ENCODE measurements around the gene TSPAN10. TPM values are rescaled to one million over a fixed set of nuclear protein-coding genes. Genes with fewer than 3 reads are reported as not detected.
A peak's percentile ranks its signal among the peaks of the same experiment; 100 is the strongest.

TSPAN10 gene
- total and polyA plus RNA-seq, 2 donors from 2014 or later, result 1.9 to 2.1 TPM

- FAIRE-seq (no peak), DNase-seq (no peak)
- H3K27me3 ChIP-seq (ENCODE audit: control insufficient read depth, insufficient read depth, low read length), result no peaks in the 10 kb centered on the region
- no peaks in the 10 kb centered on the region for H3K36me3 ChIP-seq (ENCODE audit: control insufficient read depth in 2 of 3, insufficient read depth in 3 of 3, low read length in 3 of 3)
- peaks cover 0 to 6% (median 0%) of the 10 kb centered on the region in 3 donors for H3K4me1 ChIP-seq (ENCODE audit: control insufficient read depth in 2 of 3, insufficient read depth in 2 of 3, low read depth in 1 of 3, low read length in 3 of 3)
- no peaks in the 10 kb centered on the region for H3K9me3 ChIP-seq (ENCODE audit: control insufficient read depth in 2 of 3, insufficient read depth in 1 of 3, low read length in 3 of 3)
- no peak overlapping the region for H3K9ac ChIP-seq (ENCODE audit: low read length in 3 of 3)
- no peak overlapping the region for H3K27ac ChIP-seq (ENCODE audit: low read depth in 2 of 2, low read length in 2 of 2)
- intact Hi-C loops (cut with DNase I), result no loop called here
- H3K4me3 ChIP-seq (ENCODE audit: low read length in 3 of 3), result no peak overlapping the region
- TF ChIP-seq CTCF (IDR thresholded peaks at IDR 0.05; ENCODE audit: borderline replicate concordance, extremely low read depth, insufficient read depth), result no peak
Measured at GRCh38 chr17:81660441-81660840, 23.4 kb downstream of the TSPAN10 start.

GRCh38 chr17:81662002-81662401 is 25.0 kb downstream of the TSPAN10 start:
- Histone ChIP-seq H3K27ac (ENCODE audit: low read depth in 2 of 2, low read length in 2 of 2) (no peak overlapping the region), H3K4me1 (ENCODE audit: control insufficient read depth in 2 of 3, insufficient read depth in 2 of 3, low read depth in 1 of 3, low read length in 3 of 3) (peaks cover 0 to 11% (median 0%) of the 10 kb centered on the region in 3 donors), H3K9me3 (ENCODE audit: control insufficient read depth in 2 of 3, insufficient read depth in 1 of 3, low read length in 3 of 3) (no peaks in the 10 kb centered on the region), H3K4me3 (ENCODE audit: low read length in 3 of 3) (no peak overlapping the region), H3K9ac (ENCODE audit: low read length in 3 of 3) (no peak overlapping the region), H3K27me3 (ENCODE audit: control insufficient read depth, insufficient read depth, low read length) (no peaks in the 10 kb centered on the region), H3K36me3 (ENCODE audit: control insufficient read depth in 2 of 3, insufficient read depth in 3 of 3, low read length in 3 of 3) (no peaks in the 10 kb centered on the region)
- no peak for DNase-seq
- no peak for FAIRE-seq
- intact Hi-C loops (cut with DNase I), result no loop called here
- TF ChIP-seq CTCF (IDR thresholded peaks at IDR 0.05; ENCODE audit: borderline replicate concordance, extremely low read depth, insufficient read depth), result no peak

GRCh38 chr17:81664051-81664470 is 27.1 kb downstream of the TSPAN10 start:
- no peak overlapping the region for H3K4me3 ChIP-seq (ENCODE audit: low read length in 3 of 3)
- no peaks in the 10 kb centered on the region for H3K27me3 ChIP-seq (ENCODE audit: control insufficient read depth, insufficient read depth, low read length)
- H3K36me3 ChIP-seq (ENCODE audit: control insufficient read depth in 2 of 3, insufficient read depth in 3 of 3, low read length in 3 of 3), result peaks cover 0 to 5% (median 0%) of the 10 kb centered on the region in 3 donors
- DNase-seq (peak in 1 of 5 donors; percentile 60), FAIRE-seq (no peak)
- H3K27ac ChIP-seq (ENCODE audit: low read depth in 2 of 2, low read length in 2 of 2), result no peak overlapping the region
- H3K9ac ChIP-seq (ENCODE audit: low read length in 3 of 3), result no peak overlapping the region
- peaks cover 0 to 18% (median 0%) of the 10 kb centered on the region in 3 donors for H3K4me1 ChIP-seq (ENCODE audit: control insufficient read depth in 2 of 3, insufficient read depth in 2 of 3, low read depth in 1 of 3, low read length in 3 of 3)
- intact Hi-C loops (cut with DNase I), result no loop called here
- TF ChIP-seq CTCF (IDR thresholded peaks at IDR 0.05; ENCODE audit: borderline replicate concordance, extremely low read depth, insufficient read depth), result no peak
- no peaks in the 10 kb centered on the region for H3K9me3 ChIP-seq (ENCODE audit: control insufficient read depth in 2 of 3, insufficient read depth in 1 of 3, low read length in 3 of 3)
